GM19372 (cell line): ENCODE results near the gene PDGFC.
"Not testable (repeated sequence)": the region's sequence is repeated elsewhere in the genome, so short reads cannot be mapped to it uniquely, and the experiment has no call there.

Experiments
- ATAC-seq: cut with Tn5 transposase; IDR thresholded peaks from one replicate; pipeline ENCODE4 v1.9.1; 2021; ENCODE audit warnings: mild to moderate bottlenecking, low read depth, moderate library complexity; ENCODE audit not compliant: unreplicated experiment

PDGFC gene

GRCh38 chr4:156915221-156915620 lies 56.4 kb downstream of the PDGFC start:
- no peak for ATAC-seq

GRCh38 chr4:156913234-156913633 lies 58.4 kb downstream of the PDGFC start:
- no peak for ATAC-seq

GRCh38 chr4:156909010-156909409 lies 62.6 kb downstream of the PDGFC start:
- no peak for ATAC-seq

GRCh38 chr4:156906325-156906724 lies 65.3 kb downstream of the PDGFC start:
- no peak for ATAC-seq

- no peak for ATAC-seq
Observed at GRCh38 chr4:156901871-156902270, 69.7 kb downstream of the PDGFC start.

GRCh38 chr4:156898373-156899117 lies 73.1 kb downstream of the PDGFC start:
- no peak for ATAC-seq

GRCh38 chr4:156896527-156896926 lies 75.1 kb downstream of the PDGFC start:
- no peak for ATAC-seq

- no peak for ATAC-seq
Observed at GRCh38 chr4:156894234-156894633, 77.4 kb downstream of the PDGFC start.

- no peak for ATAC-seq
Observed at GRCh38 chr4:156892805-156893204, 78.8 kb downstream of the PDGFC start.

GRCh38 chr4:156889616-156890594 lies 81.7 kb downstream of the PDGFC start:
- ATAC-seq = no peak

- no peak for ATAC-seq
Observed at GRCh38 chr4:156888762-156889161, 82.8 kb downstream of the PDGFC start.

GRCh38 chr4:156886481-156886880 lies 85.1 kb downstream of the PDGFC start:
- ATAC-seq = no peak

GRCh38 chr4:156885374-156885773 lies 86.2 kb downstream of the PDGFC start:
- no peak for ATAC-seq

GRCh38 chr4:156884183-156884582 lies 87.4 kb downstream of the PDGFC start:
- ATAC-seq = no peak

- no peak for ATAC-seq
Observed at GRCh38 chr4:156875704-156876103, 95.9 kb downstream of the PDGFC start.

- no peak for ATAC-seq
Observed at GRCh38 chr4:156875055-156875454, 96.5 kb downstream of the PDGFC start.

- ATAC-seq = no peak
Observed at GRCh38 chr4:156873799-156874198, 97.8 kb downstream of the PDGFC start.

GRCh38 chr4:156870861-156871260 lies 100.7 kb downstream of the PDGFC start:
- no peak for ATAC-seq

GRCh38 chr4:156870131-156870530 lies 101.5 kb downstream of the PDGFC start:
- no peak for ATAC-seq

- ATAC-seq = not testable (repeated sequence)
Observed at GRCh38 chr4:156866088-156866487, 105.5 kb downstream of the PDGFC start.

- ATAC-seq = no peak
Observed at GRCh38 chr4:156865451-156865850, 106.1 kb downstream of the PDGFC start.
